Karpas-422 (cell line): ENCODE measurements around the gene AJUBA. TPM values are rescaled to one million over a fixed set of nuclear protein-coding genes. Genes with fewer than 3 reads are reported as not detected.

Experiments
- DNase-seq: peaks from one replicate; pipeline ENCODE4 v3.0.0-alpha.2; 2015
- H2AFZ ChIP-seq: fragments of 200-600 bp; sonication (generic); 2 replicates; pipeline ENCODE4 v1.6.1; 2014; ENCODE audit warnings: antibody characterized with exemption, low read length, mixed read lengths
- H3K27ac ChIP-seq: fragments of 200-600 bp; sonication (generic); 2 replicates; pipeline ENCODE4 v1.5.1; 2014; ENCODE audit warnings: mild to moderate bottlenecking, low read length, moderate library complexity
- H3K27me3 ChIP-seq: fragments of 200-600 bp; sonication (generic); 2 replicates; pipeline ENCODE4 v1.6.1; 2014; ENCODE audit warnings: low read length, mixed read lengths
- H3K36me3 ChIP-seq: fragments of 200-600 bp; sonication (generic); 2 replicates; pipeline ENCODE4 v1.6.1; 2014; ENCODE audit warnings: low read length, mixed read lengths; ENCODE audit not compliant: insufficient read depth
- H3K4me1 ChIP-seq: fragments of 200-600 bp; sonication (generic); 2 replicates; pipeline ENCODE4 v1.6.1; 2014; ENCODE audit warnings: mild to moderate bottlenecking, low read length, mixed read lengths
- H3K4me2 ChIP-seq: fragments of 200-600 bp; sonication (generic); 2 replicates; pipeline ENCODE4 v1.6.1; 2014; ENCODE audit warnings: low read length, low read depth, mild to moderate bottlenecking; ENCODE audit not compliant: poor library complexity, severe bottlenecking
- H3K4me3 ChIP-seq: fragments of 200-600 bp; sonication (generic); 2 replicates; pipeline ENCODE4 v1.5.1; 2014; ENCODE audit warnings: mild to moderate bottlenecking, antibody characterized with exemption, low read length, mixed read lengths
- H3K79me2 ChIP-seq: fragments of 200-600 bp; sonication (generic); 2 replicates; pipeline ENCODE4 v1.6.1; 2014; ENCODE audit warnings: mild to moderate bottlenecking, low read length, mixed read lengths
- H3K9ac ChIP-seq: fragments of 200-600 bp; sonication (generic); 2 replicates; pipeline ENCODE4 v1.6.0; 2014; ENCODE audit warnings: low read length
- H3K9me2 ChIP-seq: fragments of 200-600 bp; sonication (generic), shearing (Covaris generic); replicated peaks from 2 replicates; pipeline ENCODE4 v1.6.0; 2014; ENCODE audit warnings: mild to moderate bottlenecking, low read length, moderate library complexity; ENCODE audit not compliant: insufficient read depth
- H3K9me3 ChIP-seq: fragments of 300-700, 200-600 bp; sonication (generic); 2 replicates; pipeline ENCODE4 v1.6.1; 2014; ENCODE audit warnings: low read length, mixed read lengths
- H4K20me1 ChIP-seq: fragments of 200-600 bp; sonication (generic); 2 replicates; pipeline ENCODE4 v1.6.1; 2014; ENCODE audit warnings: mild to moderate bottlenecking, antibody characterized with exemption, low read length, low read depth; ENCODE audit not compliant: insufficient read depth
- total RNA-seq: library from RNA; depleted of rRNA; stranded (reverse); fragments of >200 nt; shearing (Covaris generic); gene quantifications from 2 replicates; pipeline ENCODE4 v1.2.3, GENCODE V29; 2014; ENCODE audit warnings: low replicate concordance; rRNA removed

Gene AJUBA
- not detected in 2 replicates for total RNA-seq

DNA sequence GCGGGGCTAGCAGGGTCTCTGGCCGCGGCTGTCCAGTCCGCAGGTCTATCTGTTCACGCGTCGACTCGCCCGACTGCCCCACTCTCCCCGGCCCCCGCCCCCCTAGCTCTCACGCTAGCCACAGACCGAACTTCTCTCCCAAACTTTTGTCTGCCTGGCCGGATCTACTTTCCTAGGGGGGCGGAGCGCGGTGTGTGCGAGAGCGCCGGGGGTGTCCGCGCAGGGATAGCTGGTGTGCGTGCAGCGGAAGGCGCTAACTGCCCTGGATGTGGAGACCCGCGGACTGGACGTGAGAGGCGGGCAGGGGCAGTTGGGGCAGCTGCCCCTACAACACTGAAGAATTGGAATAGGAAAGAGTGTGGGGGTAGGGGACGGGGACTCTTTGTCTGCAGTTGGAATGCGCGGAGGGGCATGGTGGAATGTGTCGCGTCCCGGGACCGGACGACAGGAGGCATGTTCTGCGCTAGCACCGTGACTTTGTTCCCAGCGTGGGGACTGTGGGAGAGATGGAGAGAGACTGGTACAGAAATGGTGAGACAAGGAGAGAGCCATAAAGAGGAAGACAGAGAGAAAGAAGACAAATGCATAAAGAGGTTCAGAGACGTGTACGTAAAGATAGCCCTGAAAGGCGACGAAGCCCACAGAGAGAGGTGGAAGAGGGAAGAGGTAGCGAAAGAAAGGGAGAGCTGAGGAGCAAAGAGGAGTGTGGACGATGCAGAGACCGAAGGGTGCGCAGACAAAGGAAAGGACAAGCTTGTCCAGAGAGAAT lies at the start of gene AJUBA:
Gene AJUBA, minus strand, starts transcription at position 75 of the 769 bp plus-strand sequence. CDS start 285 bp downstream, outside the sequence.
- Histone ChIP-seq H3K27ac (no peak within 1 kb of the TSS), H2AFZ (no peak within 1 kb of the TSS), H3K4me3 (no peak within 1 kb of the TSS), H3K9me2 (no peaks in the 10 kb centered on the region), H3K36me3 (no peaks in the 10 kb centered on the region), H3K9ac (no peak within 1 kb of the TSS), H3K4me2 (no peak within 1 kb of the TSS), H3K4me1 (no peaks in the 10 kb centered on the region), H3K79me2 (no peaks in the 10 kb centered on the region), H3K27me3 (no peaks in the 10 kb centered on the region), H4K20me1 (no peaks in the 10 kb centered on the region; the same call in 1 of the 2 replicates), H3K9me3 (no peaks in the 10 kb centered on the region)
- no peak for DNase-seq

DNA sequence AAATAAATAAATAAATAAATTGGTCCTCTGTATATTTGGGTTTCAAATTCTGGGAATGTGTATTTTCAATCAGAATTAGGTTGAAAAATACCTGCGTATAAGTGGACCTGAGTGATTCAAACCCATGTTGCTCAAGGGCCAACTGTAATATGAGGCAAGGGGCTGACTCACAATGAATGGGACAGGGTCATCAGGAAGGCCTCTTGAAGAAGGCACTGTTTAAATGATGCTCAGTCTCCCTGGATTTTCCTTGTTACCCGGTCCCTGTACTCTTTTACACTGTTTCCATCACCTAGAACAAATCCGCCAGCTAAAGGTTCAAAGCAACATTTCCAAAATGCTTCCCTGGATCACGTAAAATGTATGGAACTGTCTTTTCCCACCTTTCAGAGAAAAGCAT lies 48.6 kb upstream of the AJUBA start:
- peaks cover 14% of the 10 kb centered on the region for H3K4me1 ChIP-seq
- DNase-seq: no peak
- H3K36me3 ChIP-seq: peaks cover 34% of the 10 kb centered on the region
- no peaks in the 10 kb centered on the region for H3K9me3 ChIP-seq
- H3K79me2 ChIP-seq: peaks cover 26% of the 10 kb centered on the region
- no peaks in the 10 kb centered on the region for H4K20me1 ChIP-seq
- no peak overlapping the region for H3K27ac ChIP-seq
- H3K9me2 ChIP-seq: no peaks in the 10 kb centered on the region
- H3K4me3 ChIP-seq: no peak overlapping the region
- no peak overlapping the region for H2AFZ ChIP-seq
- H3K27me3 ChIP-seq: no peaks in the 10 kb centered on the region
- H3K4me2 ChIP-seq: no peak overlapping the region
- no peak overlapping the region for H3K9ac ChIP-seq

DNA sequence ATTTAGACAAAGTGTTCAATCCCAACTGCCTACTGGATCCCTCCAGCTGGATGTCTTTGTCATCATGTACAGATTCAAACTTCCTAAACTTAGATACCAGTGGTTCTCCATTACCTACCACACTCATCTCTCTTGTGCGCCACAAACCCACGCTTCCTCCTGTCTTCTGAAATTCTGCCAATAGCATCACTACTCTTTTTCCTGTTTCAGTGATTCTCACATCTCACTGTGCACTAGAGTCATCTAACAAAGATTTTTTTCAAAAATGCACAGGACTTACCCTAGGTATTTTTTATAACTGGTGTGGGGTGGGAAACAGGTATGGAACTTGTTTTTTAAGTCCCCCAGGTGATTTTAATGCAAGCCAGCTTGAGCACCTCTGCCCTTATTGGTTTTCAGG lies 46.4 kb upstream of the AJUBA start:
- H4K20me1 ChIP-seq: no peaks in the 10 kb centered on the region
- no peak for DNase-seq
- H3K79me2 ChIP-seq: peaks cover 17% of the 10 kb centered on the region
- H3K9me3 ChIP-seq: no peaks in the 10 kb centered on the region
- no peak overlapping the region for H3K9ac ChIP-seq
- peaks cover 6% of the 10 kb centered on the region for H3K4me1 ChIP-seq
- H3K9me2 ChIP-seq: no peaks in the 10 kb centered on the region
- H3K27ac ChIP-seq: no peak overlapping the region
- no peak overlapping the region for H3K4me3 ChIP-seq
- H2AFZ ChIP-seq: no peak overlapping the region
- no peaks in the 10 kb centered on the region for H3K27me3 ChIP-seq
- peaks cover 34% of the 10 kb centered on the region for H3K36me3 ChIP-seq
- no peak overlapping the region for H3K4me2 ChIP-seq

DNA sequence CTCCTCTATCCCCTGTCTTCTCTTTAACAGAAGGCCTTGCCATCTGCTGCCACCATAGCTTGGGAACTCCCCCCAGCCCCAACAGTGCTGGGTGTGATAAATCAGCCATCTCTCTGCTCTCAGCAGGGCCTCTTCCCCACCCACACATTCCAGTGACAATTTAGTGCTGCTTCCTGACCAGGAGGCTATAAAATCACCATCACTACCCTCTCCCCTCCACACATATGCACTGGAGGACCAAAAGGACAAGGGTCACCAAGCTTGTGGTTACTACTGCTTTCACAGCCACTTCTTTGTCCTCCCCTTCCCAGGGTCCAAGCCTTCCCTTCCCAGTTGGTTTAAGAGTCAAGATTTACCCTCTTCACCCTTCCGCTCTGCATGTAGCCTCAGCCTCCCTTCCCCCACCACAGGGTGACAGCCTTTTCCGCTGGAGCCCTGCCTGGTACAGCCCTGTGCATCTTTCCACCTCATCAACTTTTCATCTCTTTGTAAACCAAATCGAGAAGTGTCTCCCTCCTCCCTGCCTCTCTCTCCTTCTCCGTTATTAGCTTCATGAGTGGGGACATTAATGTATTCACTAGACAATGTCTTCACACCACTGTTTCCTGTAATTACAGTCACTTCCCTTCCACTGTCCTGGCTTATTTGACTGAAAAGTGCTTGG lies 42.9 kb upstream of the AJUBA start:
- no peak overlapping the region for H3K4me2 ChIP-seq
- peaks cover 7% of the 10 kb centered on the region; the same call in 1 of the 2 replicates for H3K79me2 ChIP-seq
- no peak overlapping the region for H3K27ac ChIP-seq
- no peak for DNase-seq
- H3K36me3 ChIP-seq: peaks cover 16% of the 10 kb centered on the region; the same call in 1 of the 2 replicates
- no peaks in the 10 kb centered on the region for H3K27me3 ChIP-seq
- no peaks in the 10 kb centered on the region; the same call in 1 of the 2 replicates for H4K20me1 ChIP-seq
- no peaks in the 10 kb centered on the region for H3K4me1 ChIP-seq
- no peak overlapping the region for H3K4me3 ChIP-seq
- no peak overlapping the region for H3K9ac ChIP-seq
- H2AFZ ChIP-seq: no peak overlapping the region
- no peaks in the 10 kb centered on the region for H3K9me2 ChIP-seq
- H3K9me3 ChIP-seq: no peaks in the 10 kb centered on the region

DNA sequence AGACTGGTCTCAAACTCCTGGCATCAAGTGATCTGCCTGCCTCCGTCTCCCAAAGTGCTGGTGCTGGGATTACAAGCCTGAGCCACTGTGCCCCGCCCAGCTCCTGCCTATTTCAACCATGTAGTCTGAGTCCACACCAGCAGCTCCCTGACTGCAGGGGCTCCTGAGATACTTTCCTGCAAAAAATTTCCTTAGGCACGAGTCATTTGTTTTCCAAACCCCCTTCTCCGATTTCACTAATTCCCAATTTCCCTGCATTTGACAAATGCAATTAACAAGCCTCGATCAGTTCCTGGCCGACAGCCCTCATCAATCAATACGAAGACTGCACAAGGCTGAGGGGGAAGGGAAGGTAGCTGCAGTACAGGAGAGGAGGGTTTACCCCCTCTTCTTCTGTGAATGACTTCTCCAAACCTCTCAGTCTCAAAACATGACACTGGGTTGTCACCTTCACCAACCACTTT lies 42.3 kb upstream of the AJUBA start:
- H3K79me2 ChIP-seq: peaks cover 7% of the 10 kb centered on the region; the same call in 1 of the 2 replicates
- no peak for DNase-seq
- H3K9me3 ChIP-seq: no peaks in the 10 kb centered on the region
- no peaks in the 10 kb centered on the region for H3K4me1 ChIP-seq
- no peak overlapping the region for H3K9ac ChIP-seq
- no peak overlapping the region for H3K27ac ChIP-seq
- no peaks in the 10 kb centered on the region for H3K27me3 ChIP-seq
- H3K4me3 ChIP-seq: no peak overlapping the region
- peaks cover 16% of the 10 kb centered on the region; the same call in 1 of the 2 replicates for H3K36me3 ChIP-seq
- no peaks in the 10 kb centered on the region; the same call in 1 of the 2 replicates for H4K20me1 ChIP-seq
- H2AFZ ChIP-seq: no peak overlapping the region
- H3K4me2 ChIP-seq: no peak overlapping the region
- no peaks in the 10 kb centered on the region for H3K9me2 ChIP-seq

DNA sequence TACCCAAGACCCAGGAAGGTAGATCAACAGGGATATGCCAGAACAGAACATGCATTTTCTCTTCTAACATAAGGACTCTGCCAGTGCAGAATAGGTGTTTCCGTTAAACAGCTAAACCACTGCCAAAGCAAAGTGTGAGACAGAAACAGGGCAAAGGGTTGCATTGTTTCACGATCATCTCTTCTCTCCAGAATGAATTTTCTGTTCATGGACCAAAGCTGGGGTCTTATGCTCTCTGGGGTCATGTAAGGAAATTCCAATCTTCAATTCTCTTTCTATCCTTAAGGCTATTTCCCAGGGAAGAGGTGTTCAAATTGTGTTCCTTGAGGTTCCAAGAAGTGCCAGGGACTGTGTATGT lies 41.4 kb upstream of the AJUBA start:
- Histone ChIP-seq H3K36me3 (peaks cover 9% of the 10 kb centered on the region; the same call in 1 of the 2 replicates), H3K4me1 (no peaks in the 10 kb centered on the region), H3K79me2 (peaks cover 3% of the 10 kb centered on the region; the same call in 1 of the 2 replicates), H4K20me1 (no peaks in the 10 kb centered on the region; the same call in 1 of the 2 replicates), H3K9ac (no peak overlapping the region), H3K4me3 (no peak overlapping the region), H3K9me3 (no peaks in the 10 kb centered on the region), H3K27ac (no peak overlapping the region), H3K4me2 (no peak overlapping the region), H2AFZ (no peak overlapping the region), H3K9me2 (no peaks in the 10 kb centered on the region), H3K27me3 (no peaks in the 10 kb centered on the region)
- no peak for DNase-seq

DNA sequence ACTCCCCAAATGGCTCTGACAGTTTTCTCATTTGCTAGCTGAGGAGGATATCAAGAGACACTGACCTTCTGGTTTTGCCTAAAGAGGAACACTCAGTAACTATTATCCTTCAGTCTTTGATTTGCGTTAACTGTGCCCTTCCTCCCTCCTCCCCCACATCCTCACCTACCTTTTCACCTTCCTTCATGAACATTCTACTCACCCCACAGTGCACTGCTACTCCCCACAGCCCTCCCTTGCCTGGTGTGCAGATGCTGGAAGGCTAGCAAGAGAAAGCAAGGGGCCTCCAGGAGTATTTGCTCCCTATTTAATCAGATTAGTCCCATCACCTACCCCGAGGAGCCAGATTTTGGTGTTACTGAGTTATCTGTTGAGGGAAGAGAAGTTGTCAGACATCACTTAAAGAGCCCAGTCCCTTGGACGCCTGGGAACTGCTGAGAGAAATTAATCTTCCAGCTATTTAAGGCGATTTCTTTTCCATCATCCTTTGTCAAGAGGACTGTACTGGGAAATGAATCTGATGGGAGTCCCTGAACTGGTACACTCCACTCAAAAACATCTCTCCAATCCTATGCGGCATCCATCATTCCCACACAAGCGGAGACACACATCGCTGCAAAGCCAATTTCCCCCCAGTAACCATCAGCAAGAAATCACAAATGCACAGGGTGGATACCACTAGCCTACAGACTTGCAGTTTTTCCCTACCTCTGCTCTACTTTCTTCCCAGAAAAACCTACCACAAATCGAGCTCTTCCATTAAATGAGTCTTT lies 40.9 kb upstream of the AJUBA start:
- H3K9ac ChIP-seq: no peak overlapping the region
- no peaks in the 10 kb centered on the region for H3K4me1 ChIP-seq
- no peaks in the 10 kb centered on the region; the same call in 1 of the 2 replicates for H4K20me1 ChIP-seq
- H3K36me3 ChIP-seq: peaks cover 5% of the 10 kb centered on the region; the same call in 1 of the 2 replicates
- no peaks in the 10 kb centered on the region for H3K79me2 ChIP-seq
- no peaks in the 10 kb centered on the region for H3K27me3 ChIP-seq
- no peak overlapping the region for H3K4me2 ChIP-seq
- no peaks in the 10 kb centered on the region for H3K9me3 ChIP-seq
- no peak for DNase-seq
- no peak overlapping the region for H2AFZ ChIP-seq
- H3K9me2 ChIP-seq: no peaks in the 10 kb centered on the region
- H3K4me3 ChIP-seq: no peak overlapping the region
- no peak overlapping the region for H3K27ac ChIP-seq
